Osteoblast (primary cell): Measurements from ENCODE around the gene DGKQ. TPM values are rescaled to one million over a fixed set of nuclear protein-coding genes. Genes with fewer than 3 reads are reported as not detected.
A peak's percentile ranks its signal among the peaks of the same experiment; 100 is the strongest.
"Not testable (repeated sequence)": the region's sequence is repeated elsewhere in the genome, so short reads cannot be mapped to it uniquely, and the experiment has no call there.

Experiments
- DNase-seq: peaks from one replicate; pipeline ENCODE4 v3.0.0; 2011; ENCODE audit warnings: low spot score, mixed read lengths; ENCODE audit not compliant: insufficient read length; ENCODE audit errors: missing footprints
- H2AFZ ChIP-seq: 2 replicates; pipeline ENCODE4 v1.6.0; 2011; ENCODE audit warnings: mild to moderate bottlenecking, low read length
- H3K27ac ChIP-seq: 2 replicates; pipeline ENCODE4 v1.5.1; 2011; ENCODE audit warnings: mild to moderate bottlenecking, low read depth, low read length, moderate library complexity
- H3K27me3 ChIP-seq: 2 replicates; pipeline ENCODE4 v1.6.0; 2012; ENCODE audit warnings: mild to moderate bottlenecking, control low read depth, inconsistent platforms, low read length, moderate library complexity; ENCODE audit not compliant: insufficient read depth
- H3K36me3 ChIP-seq: 2 replicates; pipeline ENCODE4 v1.5.1; 2011; ENCODE audit warnings: mild to moderate bottlenecking, low read length, control low read depth, moderate library complexity; ENCODE audit not compliant: insufficient read depth
- H3K4me1 ChIP-seq: 2 replicates; pipeline ENCODE4 v1.5.1; 2011; ENCODE audit warnings: mild to moderate bottlenecking, low read length, control low read depth, moderate library complexity; ENCODE audit not compliant: insufficient read depth
- H3K4me2 ChIP-seq: 2 replicates; pipeline ENCODE4 v1.6.0; 2011; ENCODE audit warnings: mild to moderate bottlenecking, low read length; ENCODE audit not compliant: insufficient read depth
- H3K4me3 ChIP-seq: fragments of 200-600 bp; sonication (generic); 3 replicates; pipeline ENCODE4 v1.5.1; 2012; ENCODE audit warnings: mild to moderate bottlenecking, low read length, inconsistent platforms; ENCODE audit not compliant: insufficient read depth
- H3K79me2 ChIP-seq: 2 replicates; pipeline ENCODE4 v1.6.0; 2012; ENCODE audit warnings: mild to moderate bottlenecking, low read length, control low read depth, inconsistent platforms; ENCODE audit not compliant: insufficient read depth
- H3K9me3 ChIP-seq: 2 replicates; pipeline ENCODE4 v1.5.1; 2011; ENCODE audit warnings: low read depth, low read length, control low read depth
- H4K20me1 ChIP-seq: 2 replicates; pipeline ENCODE4 v1.6.0; 2012; ENCODE audit warnings: mild to moderate bottlenecking, low read length, control low read depth; ENCODE audit not compliant: insufficient read depth
- total RNA-seq: library from RNA; depleted of rRNA; stranded (reverse); fragments of >200 nt; gene quantifications from 2 replicates; pipeline ENCODE4 v1.2.3, GENCODE V29; 2012
- TF ChIP-seq, protein P1 (sequence below): IDR thresholded peaks from 2 replicates; pipeline ENCODE4 v1.5.1; 2011; ENCODE audit warnings: mild to moderate bottlenecking, low read depth, low read length, moderate library complexity; ENCODE audit errors: extremely low read depth

DGKQ gene
- total RNA-seq, 1 donor: 15.2 TPM

- Histone ChIP-seq H3K36me3 (no peaks in the 10 kb centered on the region), H2AFZ (no peak overlapping the region), H3K4me3 (no peak overlapping the region), H3K27ac (no peak overlapping the region), H3K27me3 (no peaks in the 10 kb centered on the region), H3K79me2 (no peaks in the 10 kb centered on the region), H4K20me1 (peaks cover 13% of the 10 kb centered on the region), H3K4me2 (no peak overlapping the region), H3K4me1 (no peaks in the 10 kb centered on the region), H3K9me3 (no peaks in the 10 kb centered on the region)
- peak; percentile 87 for DNase-seq
- TF ChIP-seq, protein P1, sequence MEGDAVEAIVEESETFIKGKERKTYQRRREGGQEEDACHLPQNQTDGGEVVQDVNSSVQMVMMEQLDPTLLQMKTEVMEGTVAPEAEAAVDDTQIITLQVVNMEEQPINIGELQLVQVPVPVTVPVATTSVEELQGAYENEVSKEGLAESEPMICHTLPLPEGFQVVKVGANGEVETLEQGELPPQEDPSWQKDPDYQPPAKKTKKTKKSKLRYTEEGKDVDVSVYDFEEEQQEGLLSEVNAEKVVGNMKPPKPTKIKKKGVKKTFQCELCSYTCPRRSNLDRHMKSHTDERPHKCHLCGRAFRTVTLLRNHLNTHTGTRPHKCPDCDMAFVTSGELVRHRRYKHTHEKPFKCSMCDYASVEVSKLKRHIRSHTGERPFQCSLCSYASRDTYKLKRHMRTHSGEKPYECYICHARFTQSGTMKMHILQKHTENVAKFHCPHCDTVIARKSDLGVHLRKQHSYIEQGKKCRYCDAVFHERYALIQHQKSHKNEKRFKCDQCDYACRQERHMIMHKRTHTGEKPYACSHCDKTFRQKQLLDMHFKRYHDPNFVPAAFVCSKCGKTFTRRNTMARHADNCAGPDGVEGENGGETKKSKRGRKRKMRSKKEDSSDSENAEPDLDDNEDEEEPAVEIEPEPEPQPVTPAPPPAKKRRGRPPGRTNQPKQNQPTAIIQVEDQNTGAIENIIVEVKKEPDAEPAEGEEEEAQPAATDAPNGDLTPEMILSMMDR: no peak
Measured at GRCh38 chr4:947491-947971, 25.8 kb downstream of the DGKQ start.

GRCh38 chr4:946517-947471 is 26.6 kb downstream of the DGKQ start:
- TF ChIP-seq, protein P1: no peak
- Histone ChIP-seq H2AFZ (no peak overlapping the region), H3K36me3 (no peaks in the 10 kb centered on the region), H3K27ac (no peak overlapping the region), H3K4me2 (no peak overlapping the region), H3K27me3 (no peaks in the 10 kb centered on the region), H3K4me1 (no peaks in the 10 kb centered on the region), H3K79me2 (no peaks in the 10 kb centered on the region), H4K20me1 (peaks cover 13% of the 10 kb centered on the region), H3K9me3 (no peaks in the 10 kb centered on the region), H3K4me3 (no peak overlapping the region)
- DNase-seq: peak; percentile 73

GRCh38 chr4:946103-946450 is 27.3 kb downstream of the DGKQ start:
- no peak overlapping the region for H2AFZ ChIP-seq
- TF ChIP-seq, protein P1: no peak
- no peak overlapping the region for H3K4me2 ChIP-seq
- H3K27me3 ChIP-seq: no peaks in the 10 kb centered on the region
- no peaks in the 10 kb centered on the region for H3K4me1 ChIP-seq
- H3K4me3 ChIP-seq: no peak overlapping the region
- H3K27ac ChIP-seq: no peak overlapping the region
- H3K36me3 ChIP-seq: no peaks in the 10 kb centered on the region
- peaks cover 11% of the 10 kb centered on the region for H4K20me1 ChIP-seq
- H3K79me2 ChIP-seq: no peaks in the 10 kb centered on the region
- DNase-seq: no peak
- no peaks in the 10 kb centered on the region for H3K9me3 ChIP-seq

- TF ChIP-seq, protein P1: no peak
- peaks cover 8% of the 10 kb centered on the region for H4K20me1 ChIP-seq
- H3K27ac ChIP-seq: no peak overlapping the region
- DNase-seq: peak; percentile 79
- no peaks in the 10 kb centered on the region for H3K27me3 ChIP-seq
- H3K4me3 ChIP-seq: no peak overlapping the region
- H3K79me2 ChIP-seq: no peaks in the 10 kb centered on the region
- H3K9me3 ChIP-seq: no peaks in the 10 kb centered on the region
- H2AFZ ChIP-seq: no peak overlapping the region
- no peaks in the 10 kb centered on the region for H3K4me1 ChIP-seq
- no peaks in the 10 kb centered on the region for H3K36me3 ChIP-seq
- no peak overlapping the region for H3K4me2 ChIP-seq
Measured at GRCh38 chr4:945274-946102, 27.9 kb downstream of the DGKQ start.

- not testable (repeated sequence) for H3K9me3 ChIP-seq, H2AFZ ChIP-seq, DNase-seq, H3K4me3 ChIP-seq, H4K20me1 ChIP-seq, H3K79me2 ChIP-seq, H3K4me1 ChIP-seq, H3K4me2 ChIP-seq, H3K27ac ChIP-seq, H3K36me3 ChIP-seq, H3K27me3 ChIP-seq
Measured at GRCh38 chr4:939508-939907, 33.9 kb downstream of the DGKQ start.
